ENCODE data around the gene SNPH.
A peak's percentile ranks its signal among the peaks of the same experiment; 100 is the strongest.
"Not testable (repeated sequence)": the region's sequence is repeated elsewhere in the genome, so short reads cannot be mapped to it uniquely, and the experiment has no call there.

Gene SNPH, protein sequence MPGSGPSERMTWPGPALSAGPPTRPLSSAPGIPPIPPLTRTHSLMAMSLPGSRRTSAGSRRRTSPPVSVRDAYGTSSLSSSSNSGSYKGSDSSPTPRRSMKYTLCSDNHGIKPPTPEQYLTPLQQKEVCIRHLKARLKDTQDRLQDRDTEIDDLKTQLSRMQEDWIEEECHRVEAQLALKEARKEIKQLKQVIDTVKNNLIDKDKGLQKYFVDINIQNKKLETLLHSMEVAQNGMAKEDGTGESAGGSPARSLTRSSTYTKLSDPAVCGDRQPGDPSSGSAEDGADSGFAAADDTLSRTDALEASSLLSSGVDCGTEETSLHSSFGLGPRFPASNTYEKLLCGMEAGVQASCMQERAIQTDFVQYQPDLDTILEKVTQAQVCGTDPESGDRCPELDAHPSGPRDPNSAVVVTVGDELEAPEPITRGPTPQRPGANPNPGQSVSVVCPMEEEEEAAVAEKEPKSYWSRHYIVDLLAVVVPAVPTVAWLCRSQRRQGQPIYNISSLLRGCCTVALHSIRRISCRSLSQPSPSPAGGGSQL

GRCh38 chr20:1266167-1266973 is at the start of gene SNPH:
Gene SNPH (plus strand): TSS chr20:1266294. CDS start chr20:1296240, 29,946 bp downstream.
- DNase-seq (ENCODE audit: low read depth), result peak; percentile 58

DNA sequence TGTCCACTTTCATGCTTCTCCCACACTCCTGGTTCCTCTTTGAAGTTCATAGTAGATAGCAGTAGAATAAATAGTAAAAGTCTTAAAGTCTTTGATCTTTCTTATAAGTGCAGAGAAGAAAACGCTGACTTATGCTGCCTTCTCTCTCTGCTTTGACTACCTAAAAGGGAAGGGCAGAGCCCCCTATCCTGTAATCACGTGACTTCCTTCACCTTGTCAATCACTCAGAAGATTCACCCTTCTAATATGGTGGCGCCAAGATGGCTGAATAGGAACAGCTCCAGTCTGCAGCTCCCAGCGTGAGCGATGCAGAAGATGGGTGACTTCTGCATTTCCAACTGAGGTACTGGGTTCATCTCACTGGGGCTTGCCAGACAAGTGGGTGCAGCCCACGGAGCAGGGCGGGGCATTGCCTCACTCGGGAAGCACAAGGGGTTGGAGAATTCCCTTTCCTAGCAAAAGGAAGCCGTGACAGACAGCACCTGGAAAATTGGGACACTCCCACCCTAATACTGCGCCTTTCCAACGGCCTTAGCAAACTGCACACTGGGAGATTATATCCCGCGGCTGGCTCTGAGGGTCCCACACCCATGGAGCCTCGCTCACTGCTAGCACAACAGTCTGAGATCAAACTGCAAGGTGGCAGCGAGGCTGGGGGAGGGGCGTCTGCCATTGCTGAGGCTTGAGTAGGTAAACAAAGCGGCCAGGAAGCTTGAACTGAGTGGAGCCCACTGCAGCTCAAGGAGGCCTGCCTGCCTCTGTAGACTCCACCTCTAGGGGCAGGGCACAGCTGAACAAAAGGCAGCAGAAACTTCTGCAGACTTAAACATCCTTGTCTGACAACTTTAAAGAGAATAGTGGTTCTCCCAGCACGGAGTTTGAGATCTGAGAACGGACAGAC is 49.3 kb upstream of the SNPH start:
- not testable (repeated sequence) for DNase-seq (ENCODE audit: low read depth)

GRCh38 chr20:1222750-1223149 is 43.3 kb upstream of the SNPH start:
- DNase-seq (ENCODE audit: low read depth), result not testable (repeated sequence)

DNA sequence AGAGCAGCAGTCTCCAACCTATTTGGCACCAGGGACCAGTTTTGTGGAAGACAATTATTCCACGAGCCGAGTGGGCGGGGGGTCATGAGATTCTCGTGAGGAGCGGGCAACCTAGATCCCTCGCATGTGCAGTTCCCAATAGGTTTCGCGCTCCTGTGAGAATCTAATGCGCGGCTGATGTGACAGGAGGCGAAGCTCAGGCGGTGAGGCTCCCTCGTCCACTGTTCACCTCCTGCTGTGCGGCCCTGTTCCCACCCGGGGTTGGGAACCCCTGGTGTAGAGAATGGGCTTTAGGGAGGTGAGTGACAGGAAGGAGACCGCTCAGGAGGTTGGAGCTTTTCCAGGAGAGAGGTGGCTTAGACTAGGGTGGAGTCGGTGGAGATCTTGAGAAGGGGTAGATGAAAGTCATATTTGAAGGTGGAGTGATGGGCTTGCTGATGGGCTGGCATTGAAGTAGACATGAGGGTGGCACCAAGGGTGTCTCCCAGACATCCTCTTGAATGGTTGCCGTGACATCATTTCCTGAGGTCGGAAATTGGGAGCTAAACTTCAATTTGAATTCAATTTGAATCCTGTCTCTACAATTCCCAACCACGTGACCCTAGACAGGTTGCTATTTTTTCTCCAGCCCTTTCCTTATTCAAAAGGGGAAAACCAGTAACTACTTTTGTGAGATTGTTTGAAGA is 41.7 kb upstream of the SNPH start:
- DNase-seq (ENCODE audit: low read depth), result no peak

- DNase-seq (ENCODE audit: low read depth), result no peak
Observed at GRCh38 chr20:1225263-1225782, 40.8 kb upstream of the SNPH start.

DNA sequence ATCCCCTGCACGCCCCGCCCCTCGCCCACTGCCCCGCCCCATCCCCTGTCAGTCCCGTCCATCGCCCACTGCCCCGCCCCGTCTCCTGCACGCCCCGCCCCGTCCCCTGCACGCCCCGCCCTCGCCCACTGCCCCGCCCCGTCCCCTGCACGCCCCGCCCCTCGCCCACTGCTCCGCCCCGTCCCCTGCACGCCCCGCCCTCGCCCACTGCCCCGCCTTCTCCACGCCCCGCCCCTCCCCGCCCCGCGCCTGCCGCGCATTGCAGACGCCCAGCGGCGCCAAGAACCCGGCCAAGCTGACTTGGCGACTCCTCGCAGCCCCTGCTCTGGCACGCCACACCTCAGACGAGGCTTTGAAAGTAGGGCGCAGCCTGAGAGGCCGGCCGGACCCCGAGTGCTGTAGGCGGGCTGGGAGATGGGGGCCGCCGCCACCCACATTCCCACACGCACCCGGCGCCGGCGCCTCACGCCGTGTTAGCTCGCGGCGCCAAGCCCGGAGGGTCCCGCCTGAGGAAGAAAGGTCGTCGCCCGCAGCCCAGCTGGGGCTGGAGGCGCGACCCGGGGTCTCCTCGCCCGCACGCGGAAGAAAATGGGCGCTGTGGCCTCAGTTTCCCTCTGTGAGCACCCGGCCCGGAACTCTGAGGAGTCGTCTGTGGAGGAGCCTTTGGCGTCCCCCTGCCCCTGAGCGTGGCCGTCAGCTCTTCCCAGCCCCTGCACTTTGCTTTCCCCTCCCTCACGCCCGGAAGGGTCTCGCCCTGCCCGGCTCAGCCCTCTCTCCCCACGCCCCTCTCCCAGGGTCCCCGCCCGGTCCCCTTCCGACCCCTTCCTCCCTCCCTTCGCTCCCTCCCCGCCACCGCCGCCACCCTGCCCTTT is 40.1 kb upstream of the SNPH start, which contains the start of gene RAD21L1:
Gene RAD21L1 (plus strand): TSS at position 262 of the 872 bp plus-strand sequence. CDS start 2,410 bp downstream, outside the sequence.
- peak; percentile 72 for DNase-seq (ENCODE audit: low read depth)

DNA sequence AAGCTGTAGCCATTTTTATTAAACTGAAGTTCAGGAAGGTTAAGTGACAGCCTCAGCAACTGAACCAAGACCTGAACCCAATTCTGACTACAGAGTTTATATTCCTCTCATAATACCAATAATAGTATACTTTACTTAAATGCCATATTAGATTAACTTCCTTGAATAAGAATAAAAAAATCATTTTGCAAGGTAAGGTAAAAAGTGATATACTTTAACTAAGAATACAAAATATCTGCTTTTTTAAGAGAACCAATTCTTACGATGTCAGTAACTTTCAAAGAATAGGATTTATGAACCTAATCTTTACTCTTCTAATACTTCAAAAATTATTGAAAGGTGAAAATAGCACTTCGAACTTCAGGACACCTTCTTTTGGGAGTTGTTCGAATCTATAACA is 36.6 kb upstream of the SNPH start:
- DNase-seq (ENCODE audit: low read depth), result no peak

GRCh38 chr20:1232286-1233111 is 33.6 kb upstream of the SNPH start:
- DNase-seq (ENCODE audit: low read depth), result no peak

- no peak for DNase-seq (ENCODE audit: low read depth)
Observed at GRCh38 chr20:1240549-1240948, 25.5 kb upstream of the SNPH start.

GRCh38 chr20:1241456-1241855 is 24.6 kb upstream of the SNPH start:
- DNase-seq (ENCODE audit: low read depth), result no peak

GRCh38 chr20:1242099-1242498 is 24.0 kb upstream of the SNPH start:
- no peak for DNase-seq (ENCODE audit: low read depth)

DNA sequence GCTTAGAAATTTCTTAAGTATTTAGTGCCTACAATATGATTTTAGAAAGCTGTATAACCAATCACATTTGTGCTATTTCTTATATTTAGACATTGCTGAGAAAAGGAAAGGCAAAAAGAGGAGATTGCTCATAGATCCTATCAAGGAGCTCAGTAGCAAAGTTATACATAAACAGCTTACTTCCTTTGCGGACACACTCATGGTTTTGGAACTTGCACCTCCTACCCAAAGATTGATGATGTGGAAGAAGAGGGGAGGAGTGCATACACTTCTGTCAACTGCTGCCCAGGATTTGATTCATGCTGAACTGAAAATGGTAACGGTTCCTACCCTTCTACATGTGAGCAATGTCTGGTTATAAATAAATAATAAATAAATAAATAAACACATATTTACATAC is 23.6 kb upstream of the SNPH start:
- no peak for DNase-seq (ENCODE audit: low read depth)

DNA sequence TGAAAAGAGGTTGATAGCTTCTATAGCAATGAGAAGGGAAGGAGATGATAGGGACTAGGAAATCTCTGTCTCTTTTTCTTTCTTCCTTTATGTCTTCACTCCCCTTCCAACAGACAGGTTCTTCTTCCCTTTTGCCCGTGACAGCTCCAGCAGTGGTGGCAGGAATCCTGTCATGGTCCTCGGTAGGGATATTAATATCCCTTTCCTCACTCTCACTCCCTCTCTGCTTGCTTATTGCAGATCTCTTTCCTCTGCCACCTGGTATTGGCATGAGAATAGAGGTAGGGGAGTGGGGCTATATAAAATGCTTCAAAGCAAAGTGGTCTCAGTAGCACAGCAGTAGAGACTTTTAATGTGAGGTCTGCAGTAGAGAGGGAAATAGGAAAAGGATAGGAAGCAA is 20.5 kb upstream of the SNPH start:
- no peak for DNase-seq (ENCODE audit: low read depth)

GRCh38 chr20:1247689-1248088 is 18.4 kb upstream of the SNPH start:
- DNase-seq (ENCODE audit: low read depth), result no peak

DNA sequence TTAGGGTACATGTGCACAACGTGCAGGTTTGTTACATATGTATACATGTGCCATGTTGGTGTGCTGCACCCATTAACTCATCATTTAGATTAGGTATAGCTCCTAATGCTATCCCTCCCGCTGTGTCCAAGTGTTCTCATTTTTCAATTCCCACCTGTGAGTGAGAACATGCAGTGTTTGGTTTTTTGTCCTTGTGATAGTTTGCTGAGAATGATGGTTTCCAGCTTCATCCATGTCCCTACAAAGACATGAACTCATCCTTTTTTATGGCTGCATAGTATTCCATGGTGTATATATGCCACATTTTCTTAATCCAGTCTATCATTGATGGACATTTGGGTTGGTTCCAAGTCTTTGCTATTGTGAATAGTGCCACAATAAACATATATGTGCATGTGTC is 15.8 kb upstream of the SNPH start:
- DNase-seq (ENCODE audit: low read depth), result not testable (repeated sequence)

DNA sequence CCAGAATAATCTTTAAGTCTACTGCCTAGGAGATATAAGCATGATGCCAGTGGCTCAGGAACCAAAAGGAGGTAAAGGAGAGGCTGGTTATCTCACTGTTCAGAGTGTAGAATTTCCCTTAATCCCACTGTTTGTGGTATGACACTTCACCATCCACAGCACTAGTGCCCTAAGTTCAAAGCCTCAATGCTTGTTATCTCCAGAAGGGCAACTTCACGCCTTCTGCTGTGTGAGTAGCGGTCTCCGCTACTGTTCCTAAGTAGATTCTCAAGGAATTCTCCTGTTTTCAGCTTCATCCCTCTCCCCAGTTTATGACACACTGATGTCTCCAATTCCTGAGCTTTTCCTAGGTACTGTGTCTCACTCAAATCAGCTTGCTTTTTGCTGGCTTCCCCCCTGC is 13.7 kb upstream of the SNPH start:
- DNase-seq (ENCODE audit: low read depth), result no peak

DNA sequence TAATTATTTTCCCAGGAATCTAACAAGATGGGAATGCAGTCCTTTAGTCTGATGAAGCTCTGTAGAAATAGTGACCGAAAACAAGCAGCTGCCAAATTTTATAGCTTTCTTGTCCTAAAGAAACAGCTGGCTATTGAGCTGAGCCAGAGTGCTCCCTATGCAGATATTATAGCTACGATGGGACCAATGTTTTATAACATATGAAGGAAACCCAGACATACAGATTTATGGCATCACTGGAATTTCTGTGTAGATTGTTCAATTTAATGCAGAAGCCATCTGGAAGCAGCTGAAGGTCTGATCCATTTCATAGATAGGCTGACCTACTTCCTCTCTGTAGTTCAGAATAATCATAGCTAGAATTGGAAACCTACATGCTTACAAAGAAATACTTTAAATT is 11.8 kb upstream of the SNPH start:
- DNase-seq (ENCODE audit: low read depth), result no peak

- DNase-seq (ENCODE audit: low read depth), result no peak
Observed at GRCh38 chr20:1255675-1256074, 10.4 kb upstream of the SNPH start.

GRCh38 chr20:1263853-1264252 is 2.2 kb upstream of the SNPH start:
- DNase-seq (ENCODE audit: low read depth), result no peak

Measured in activated T-helper 1 cell treated with Interleukin-2 at 50 U/mL for 16 hours (primary cell).